8988T (cell line): Measurements from ENCODE around the gene CCDC6.
"Not testable (repeated sequence)": the region's sequence is repeated elsewhere in the genome, so short reads cannot be mapped to it uniquely, and the experiment has no call there.

Source experiments
- DNase-seq: peaks from one replicate; pipeline ENCODE4 v3.0.0; 2011

CCDC6 gene

GRCh38 chr10:59748834-59749233, 157.5 kb downstream of the CCDC6 start:
- DNase-seq = no peak

DNA sequence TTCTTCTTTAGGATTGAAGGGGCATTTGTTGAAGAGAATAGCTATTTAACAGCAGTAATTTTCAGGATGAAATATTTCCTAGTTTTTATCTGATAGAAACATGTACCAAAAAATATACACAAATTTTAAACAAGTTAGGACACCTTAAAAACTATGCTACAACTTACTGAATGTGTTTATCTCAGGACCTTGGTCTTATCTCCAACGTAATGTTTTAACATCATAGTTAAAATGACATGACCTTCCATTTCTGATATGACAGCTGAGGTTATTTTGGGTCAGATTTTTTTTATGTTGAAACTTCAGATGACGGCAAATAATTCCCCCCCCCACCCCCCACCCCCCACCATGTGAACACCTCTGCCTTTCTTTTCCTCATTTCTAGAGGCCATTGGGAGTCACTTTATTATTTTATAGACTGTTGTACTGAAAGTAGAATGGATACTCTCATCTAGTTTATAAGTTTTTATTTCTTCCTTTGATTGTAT, 161.1 kb downstream of the CCDC6 start:
- no peak for DNase-seq

DNA sequence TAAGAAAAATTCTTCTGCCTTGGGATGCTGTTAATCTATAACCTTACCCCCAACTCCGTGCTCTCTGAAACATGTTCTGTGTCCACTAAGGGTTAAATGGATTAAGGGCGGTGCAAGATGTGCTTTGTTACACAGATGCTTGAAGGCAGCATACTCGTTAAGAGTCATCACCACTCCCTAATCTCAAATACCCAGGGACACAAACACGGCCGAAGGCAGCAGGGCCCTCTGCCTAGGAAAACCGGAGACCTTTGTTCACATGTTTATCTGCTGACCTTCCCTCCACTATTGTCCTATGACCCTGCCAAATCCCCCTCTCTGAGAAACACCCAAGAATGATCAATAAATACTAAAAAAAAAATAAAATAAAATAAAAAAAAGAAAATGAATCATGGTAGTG, 161.6 kb downstream of the CCDC6 start:
- DNase-seq = not testable (repeated sequence)

DNA sequence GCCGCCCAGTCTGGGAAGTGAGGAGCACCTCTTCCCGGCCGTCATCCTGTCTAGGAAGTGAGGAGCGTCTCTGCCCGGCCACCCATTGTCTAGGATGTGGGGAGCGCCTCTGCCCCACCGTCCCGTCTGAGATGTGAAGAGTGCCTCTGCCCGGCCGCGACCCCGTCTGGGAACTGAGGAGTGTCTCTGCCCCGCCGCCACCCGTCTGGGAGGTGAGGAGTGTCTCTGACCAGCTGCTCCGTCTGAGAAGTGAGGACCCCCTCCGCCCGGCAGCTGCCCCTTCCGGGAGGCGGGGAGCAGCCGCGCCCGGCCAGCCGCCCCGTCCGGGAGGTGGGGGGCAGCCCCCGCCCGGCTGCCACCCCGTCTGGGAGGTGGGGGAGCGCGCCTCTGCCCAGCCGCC, 162.2 kb downstream of the CCDC6 start:
- not testable (repeated sequence) for DNase-seq

- DNase-seq = no peak
Measured at GRCh38 chr10:59741583-59741982, 164.8 kb downstream of the CCDC6 start.

- no peak for DNase-seq
Measured at GRCh38 chr10:59741048-59741447, 165.3 kb downstream of the CCDC6 start.
